HEK293T (cell line): Measurements from ENCODE around the gene CCDC33.

Experiments
- CTCF ChIA-PET: fragments of 350-600 bp; formaldehyde crosslinking; extraction: SDS; loops from one replicate; lab custom pipeline; 2021; ENCODE audit warnings: antibody characterized with exemption, inconsistent platforms; lab: Yijun Ruan, JAX
- POLR2A ChIA-PET: fragments of 350-600 bp; formaldehyde crosslinking; extraction: SDS; loops from one replicate; lab custom pipeline; 2020; ENCODE audit warnings: antibody characterized with exemption, inconsistent platforms; lab: Yijun Ruan, JAX
- DNase-seq: peaks from one replicate; pipeline ENCODE4 v3.0.0; 2012; ENCODE audit warnings: mixed read lengths; ENCODE audit errors: extremely low spot score
- ARNT ChIP-seq: fragments of 450-650 bp; IDR thresholded peaks from 2 replicates; pipeline ENCODE4 v1.6.1; 2017; ENCODE audit warnings: mild to moderate bottlenecking
- BHLHE40 ChIP-seq: fragments of 450-650 bp; IDR thresholded peaks from 2 replicates; pipeline ENCODE4 v1.6.1; 2016; ENCODE audit warnings: mild to moderate bottlenecking, moderate library complexity, borderline replicate concordance
- CTBP1 ChIP-seq: fragments of 450-650 bp; IDR thresholded peaks from 2 replicates; pipeline ENCODE4 v1.6.1; 2016; ENCODE audit warnings: borderline replicate concordance
- ELF4 ChIP-seq: fragments of 450-650 bp; IDR thresholded peaks from 2 replicates; pipeline ENCODE4 v1.6.1; 2017; ENCODE audit warnings: antibody characterized with exemption
- FOXA1 ChIP-seq: fragments of 450-650 bp; IDR thresholded peaks from 2 replicates; pipeline ENCODE4 v1.6.1; 2016; ENCODE audit warnings: mild to moderate bottlenecking
- FOXK2 ChIP-seq: fragments of 450-650 bp; IDR thresholded peaks from 2 replicates; pipeline ENCODE4 v1.6.1; 2016; ENCODE audit warnings: mild to moderate bottlenecking
- FOXM1 ChIP-seq: fragments of 450-650 bp; IDR thresholded peaks from 2 replicates; pipeline ENCODE4 v1.6.1; 2017; ENCODE audit warnings: mild to moderate bottlenecking, borderline replicate concordance
- HDGF ChIP-seq: fragments of 450-650 bp; IDR thresholded peaks from 2 replicates; pipeline ENCODE4 v1.6.1; 2017; ENCODE audit warnings: antibody characterized with exemption, borderline replicate concordance
- L3MBTL2 ChIP-seq: fragments of 450-650 bp; conservative IDR thresholded peaks from 2 replicates; pipeline ENCODE4 v1.6.1; 2016; ENCODE audit warnings: mild to moderate bottlenecking
- LEF1 ChIP-seq: fragments of 450-650 bp; IDR thresholded peaks from 2 replicates; pipeline ENCODE4 v1.6.1; 2017; ENCODE audit warnings: mild to moderate bottlenecking, borderline replicate concordance
- NFRKB ChIP-seq: fragments of 450-650 bp; IDR thresholded peaks from 2 replicates; pipeline ENCODE4 v1.6.1; 2016; ENCODE audit warnings: mild to moderate bottlenecking, moderate library complexity
- PKNOX1 ChIP-seq: fragments of 450-650 bp; IDR thresholded peaks from 2 replicates; pipeline ENCODE4 v1.6.1; 2016
- SP1 ChIP-seq: fragments of 450-650 bp; IDR thresholded peaks from 2 replicates; pipeline ENCODE4 v1.6.1; 2017
- SUZ12 ChIP-seq: fragments of 450-650 bp; IDR thresholded peaks from 2 replicates; pipeline ENCODE4 v1.6.1; 2016; ENCODE audit warnings: mild to moderate bottlenecking
- TARDBP ChIP-seq: fragments of 450-650 bp; IDR thresholded peaks from 2 replicates; pipeline ENCODE4 v1.6.1; 2016
- ZNF384 ChIP-seq: fragments of 450-650 bp; IDR thresholded peaks from 2 replicates; pipeline ENCODE4 v1.6.1; 2016

CCDC33 gene

GRCh38 chr15:74370471-74370870 lies 134.3 kb downstream of the CCDC33 start:
- TF ChIP-seq FOXA1: no peak
- TF ChIP-seq FOXM1: no peak
- TF ChIP-seq LEF1: no peak
- no peak for TF ChIP-seq FOXK2
- TF ChIP-seq ARNT: no peak
- no peak for TF ChIP-seq NFRKB
- TF ChIP-seq TARDBP: no peak
- no peak for TF ChIP-seq CTBP1
- TF ChIP-seq SUZ12: no peak
- TF ChIP-seq HDGF: no peak
- no peak for TF ChIP-seq SP1
- no peak for TF ChIP-seq PKNOX1
- ChIA-PET CTCF (no interaction called here), POLR2A (no interaction called here)

GRCh38 chr15:74373056-74373650 lies 137.0 kb downstream of the CCDC33 start:
- no peak for DNase-seq
- ChIA-PET POLR2A (interaction anchor here (1.3 kb wide), 1 partner anchor 240 kb away, joined by 3 read pairs; no protein-coding TSS in a partner anchor), CTCF (interaction anchor here (0.6 to 2.9 kb wide), 12 partner anchors 9 to 422 kb away, joined by 3 to 10 read pairs (median 3); partner anchors contain the start of gene ARID3B)
- TF ChIP-seq TARDBP: no peak
- no peak for TF ChIP-seq ELF4
- TF ChIP-seq ARNT: no peak
- no peak for TF ChIP-seq SUZ12
- no peak for TF ChIP-seq PKNOX1
- TF ChIP-seq SP1: no peak
- no peak for TF ChIP-seq BHLHE40
- no peak for TF ChIP-seq CTBP1
- no peak for TF ChIP-seq L3MBTL2
- TF ChIP-seq ZNF384: no peak
- no peak for TF ChIP-seq HDGF
- no peak for TF ChIP-seq LEF1
- no peak for TF ChIP-seq FOXM1
- TF ChIP-seq NFRKB: no peak
- no peak for TF ChIP-seq FOXA1
- TF ChIP-seq FOXK2: no peak

More at GRCh38 chr15:74370471-74370870, 134.3 kb downstream of the CCDC33 start:
- no peak for DNase-seq

GRCh38 chr15:74373731-74374647 lies 137.9 kb downstream of the CCDC33 start:
- ChIA-PET POLR2A (interaction anchor here (0.5 to 1.4 kb wide), 3 partner anchors 87 to 394 kb away, joined by 3 read pairs; partner anchors contain the start of gene UBL7), CTCF (interaction anchor here (0.6 to 2.9 kb wide), 18 partner anchors 8 to 622 kb away, joined by 3 to 10 read pairs (median 4); partner anchors contain the start of genes ARID3B and UBL7)
- TF ChIP-seq CTBP1 (0 out of 2 replicates have a peak, but pooled peaks have one; percentile 28), ARNT (no peak), L3MBTL2 (peak; percentile 97), FOXM1 (0 out of 2 replicates have a peak, but pooled peaks have one; percentile 16), BHLHE40 (no peak)
- DNase-seq: peak; percentile 97

GRCh38 chr15:74374648-74375302 lies 138.6 kb downstream of the CCDC33 start:
- ChIA-PET POLR2A (interaction anchor here (1.4 to 1.5 kb wide), 2 partner anchors 86 to 394 kb away, joined by 3 to 8 read pairs; partner anchors contain the start of gene UBL7), CTCF (interaction anchor here (0.9 to 2.9 kb wide), 11 partner anchors 7 to 621 kb away, joined by 3 to 10 read pairs (median 4); partner anchors contain the start of gene UBL7)

GRCh38 chr15:74375303-74375693 lies 139.2 kb downstream of the CCDC33 start:
- ChIA-PET CTCF (interaction anchor here (0.5 to 1.0 kb wide), 4 partner anchors 21 to 621 kb away, joined by 3 to 4 read pairs (median 3); no protein-coding TSS in a partner anchor), POLR2A (interaction anchor here (1.5 kb wide), 1 partner anchor 86 kb away, joined by 8 read pairs; the partner anchor contains the start of gene UBL7)
- TF ChIP-seq FOXK2 (no peak), HDGF (no peak), FOXA1 (no peak), SP1 (no peak), CTBP1 (peak; percentile 33; the same call in 1 of the 2 replicates), L3MBTL2 (0 out of 2 replicates have a peak, but pooled peaks have one; percentile 20), PKNOX1 (no peak), LEF1 (no peak), ZNF384 (no peak)
- DNase-seq: peak; percentile 77

More at GRCh38 chr15:74374648-74375302, 138.6 kb downstream of the CCDC33 start:
- DNase-seq: no peak
- TF ChIP-seq BHLHE40 (no peak), ZNF384 (no peak), ARNT (no peak), TARDBP (no peak), FOXA1 (no peak), L3MBTL2 (0 out of 2 replicates have a peak, but pooled peaks have one; percentile 12), LEF1 (no peak), NFRKB (no peak)
